Mammary epithelial cell (primary cell): ENCODE data around the gene FITM2.

Experiments
- EZH2 ChIP-seq: IDR thresholded peaks from 2 replicates; pipeline ENCODE4 v1.6.1; 2012; ENCODE audit warnings: low read length, inconsistent platforms, borderline replicate concordance
- TF ChIP-seq, protein P1 (sequence below), 2 donors: IDR thresholded peaks in 1 of 2; conservative IDR thresholded peaks in 1 of 2; 2 replicates each; pipeline ENCODE4 v1.5.1; 2011 to 2012; ENCODE audit warnings: inconsistent platforms in 2 of 2, low read length in 2 of 2, mild to moderate bottlenecking in 2 of 2, control low read depth in 1 of 2, low read depth in 1 of 2; ENCODE audit not compliant: insufficient read depth in 1 of 2; ENCODE audit errors: extremely low read depth in 1 of 2

DNA sequence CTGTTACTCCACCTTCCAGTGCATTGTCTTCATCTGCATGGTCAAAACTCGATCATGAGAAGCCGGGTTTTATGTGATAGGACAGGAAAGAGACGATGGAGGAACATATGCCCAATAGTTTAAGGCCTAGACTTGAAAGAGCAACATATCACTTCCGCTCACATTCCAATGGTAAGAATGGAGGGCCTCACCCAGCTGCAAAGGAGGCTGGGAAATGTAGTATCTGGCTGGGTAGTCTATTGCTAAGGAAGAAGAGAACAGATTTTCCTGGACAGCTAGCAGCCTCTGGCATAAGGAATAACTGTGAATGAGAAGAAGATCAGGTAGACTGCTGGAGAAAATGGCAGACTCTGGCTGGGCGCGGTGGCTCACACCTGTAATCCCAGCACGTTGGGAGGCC, 19.2 kb downstream of the FITM2 start:
- TF ChIP-seq, protein P1, sequence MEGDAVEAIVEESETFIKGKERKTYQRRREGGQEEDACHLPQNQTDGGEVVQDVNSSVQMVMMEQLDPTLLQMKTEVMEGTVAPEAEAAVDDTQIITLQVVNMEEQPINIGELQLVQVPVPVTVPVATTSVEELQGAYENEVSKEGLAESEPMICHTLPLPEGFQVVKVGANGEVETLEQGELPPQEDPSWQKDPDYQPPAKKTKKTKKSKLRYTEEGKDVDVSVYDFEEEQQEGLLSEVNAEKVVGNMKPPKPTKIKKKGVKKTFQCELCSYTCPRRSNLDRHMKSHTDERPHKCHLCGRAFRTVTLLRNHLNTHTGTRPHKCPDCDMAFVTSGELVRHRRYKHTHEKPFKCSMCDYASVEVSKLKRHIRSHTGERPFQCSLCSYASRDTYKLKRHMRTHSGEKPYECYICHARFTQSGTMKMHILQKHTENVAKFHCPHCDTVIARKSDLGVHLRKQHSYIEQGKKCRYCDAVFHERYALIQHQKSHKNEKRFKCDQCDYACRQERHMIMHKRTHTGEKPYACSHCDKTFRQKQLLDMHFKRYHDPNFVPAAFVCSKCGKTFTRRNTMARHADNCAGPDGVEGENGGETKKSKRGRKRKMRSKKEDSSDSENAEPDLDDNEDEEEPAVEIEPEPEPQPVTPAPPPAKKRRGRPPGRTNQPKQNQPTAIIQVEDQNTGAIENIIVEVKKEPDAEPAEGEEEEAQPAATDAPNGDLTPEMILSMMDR (conservative IDR thresholded peaks at IDR 0.05 in 1 of 2, IDR thresholded peaks at IDR 0.05 in 1 of 2; ENCODE audit: extremely low read depth in 1 of 2, insufficient read depth in 1 of 2, low read depth in 1 of 2, low read length in 2 of 2), result no peak
- TF ChIP-seq EZH2, result no peak
